ENCODE data around the gene EFHC1.

EFHC1 gene

DNA sequence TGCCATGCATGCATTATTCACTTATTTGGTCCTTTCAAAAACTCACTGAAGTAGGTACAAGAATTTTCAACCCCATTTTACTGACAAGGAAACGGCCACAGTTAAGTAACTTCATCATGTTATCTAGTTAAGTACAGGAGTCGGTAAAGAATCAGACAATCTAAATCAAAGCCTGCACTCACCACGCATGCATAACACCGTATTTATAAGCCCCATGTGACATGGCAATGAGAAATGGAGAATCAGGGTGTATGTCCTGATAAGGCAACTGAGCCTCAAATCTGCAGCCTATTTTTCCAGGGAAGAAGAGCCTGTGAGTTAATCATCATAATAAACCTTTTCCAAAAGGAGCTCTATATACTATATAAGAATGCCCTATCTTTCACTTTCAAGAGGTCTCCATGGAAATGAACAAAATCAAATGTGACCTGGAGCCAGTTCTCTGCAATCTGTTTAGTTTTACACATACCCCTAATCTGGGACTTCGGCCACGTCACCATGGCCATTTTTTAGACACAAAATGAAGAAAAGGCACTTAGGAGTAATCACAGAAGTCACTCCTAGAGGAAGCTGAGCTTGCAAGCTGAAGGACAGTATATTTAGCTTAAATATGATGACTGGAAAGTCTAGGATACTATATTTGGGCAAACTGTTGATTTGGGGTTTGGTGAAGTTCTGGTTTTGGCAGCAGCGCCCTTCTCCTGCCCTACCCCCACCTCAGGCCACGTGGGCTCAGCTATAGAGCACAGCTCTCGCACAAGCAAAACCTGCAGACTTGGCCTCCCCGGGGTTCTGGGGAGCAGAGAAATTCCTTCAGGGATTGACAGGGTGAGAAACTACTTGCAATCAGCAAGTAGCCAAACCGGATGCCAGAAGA, 137.5 kb downstream of the EFHC1 start:
- DNase-seq (ENCODE audit: insufficient read length, low spot score) (no peak), FAIRE-seq (no peak)
- TF ChIP-seq, protein P1, sequence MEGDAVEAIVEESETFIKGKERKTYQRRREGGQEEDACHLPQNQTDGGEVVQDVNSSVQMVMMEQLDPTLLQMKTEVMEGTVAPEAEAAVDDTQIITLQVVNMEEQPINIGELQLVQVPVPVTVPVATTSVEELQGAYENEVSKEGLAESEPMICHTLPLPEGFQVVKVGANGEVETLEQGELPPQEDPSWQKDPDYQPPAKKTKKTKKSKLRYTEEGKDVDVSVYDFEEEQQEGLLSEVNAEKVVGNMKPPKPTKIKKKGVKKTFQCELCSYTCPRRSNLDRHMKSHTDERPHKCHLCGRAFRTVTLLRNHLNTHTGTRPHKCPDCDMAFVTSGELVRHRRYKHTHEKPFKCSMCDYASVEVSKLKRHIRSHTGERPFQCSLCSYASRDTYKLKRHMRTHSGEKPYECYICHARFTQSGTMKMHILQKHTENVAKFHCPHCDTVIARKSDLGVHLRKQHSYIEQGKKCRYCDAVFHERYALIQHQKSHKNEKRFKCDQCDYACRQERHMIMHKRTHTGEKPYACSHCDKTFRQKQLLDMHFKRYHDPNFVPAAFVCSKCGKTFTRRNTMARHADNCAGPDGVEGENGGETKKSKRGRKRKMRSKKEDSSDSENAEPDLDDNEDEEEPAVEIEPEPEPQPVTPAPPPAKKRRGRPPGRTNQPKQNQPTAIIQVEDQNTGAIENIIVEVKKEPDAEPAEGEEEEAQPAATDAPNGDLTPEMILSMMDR (IDR thresholded peaks at IDR 0.05; ENCODE audit: insufficient read depth, missing control alignments), result no peak

DNA sequence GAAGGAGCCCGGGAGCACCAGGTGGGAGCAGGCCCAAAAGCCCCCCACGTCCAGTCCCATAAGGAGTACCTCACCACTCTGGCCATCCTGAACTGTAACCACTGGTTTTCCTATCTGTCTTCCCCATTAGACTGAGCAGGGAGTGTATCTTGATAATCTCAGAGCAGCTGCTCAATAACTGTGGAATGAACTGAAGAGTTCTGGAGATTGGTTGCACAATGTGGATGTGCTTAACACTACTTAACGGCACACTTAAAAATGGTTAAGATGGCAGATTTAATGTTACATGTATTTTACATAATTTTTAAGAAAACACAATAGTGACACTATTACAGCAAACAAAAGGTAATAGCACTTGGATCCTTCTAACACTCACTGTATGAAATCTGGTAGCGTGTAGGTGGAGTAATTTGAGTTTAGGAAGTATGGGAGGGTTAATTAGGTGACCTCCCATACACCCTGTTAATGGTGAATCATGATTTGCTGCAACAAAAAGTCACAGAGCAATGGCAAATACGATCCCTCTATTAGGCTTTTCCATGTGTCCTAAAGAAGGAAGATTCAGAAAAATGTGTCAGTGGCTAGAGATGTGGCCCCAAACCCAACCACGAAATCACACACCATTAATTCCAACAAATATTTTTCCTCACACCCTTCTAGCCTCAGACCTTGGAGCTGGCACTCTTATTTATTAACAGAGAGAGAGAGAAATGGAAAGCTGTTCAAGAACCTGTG, 138.3 kb downstream of the EFHC1 start:
- FAIRE-seq, result no peak
- DNase-seq (ENCODE audit: insufficient read length, low spot score), result no peak
- TF ChIP-seq, protein P1 (IDR thresholded peaks at IDR 0.05; ENCODE audit: insufficient read depth, missing control alignments), result no peak

DNA sequence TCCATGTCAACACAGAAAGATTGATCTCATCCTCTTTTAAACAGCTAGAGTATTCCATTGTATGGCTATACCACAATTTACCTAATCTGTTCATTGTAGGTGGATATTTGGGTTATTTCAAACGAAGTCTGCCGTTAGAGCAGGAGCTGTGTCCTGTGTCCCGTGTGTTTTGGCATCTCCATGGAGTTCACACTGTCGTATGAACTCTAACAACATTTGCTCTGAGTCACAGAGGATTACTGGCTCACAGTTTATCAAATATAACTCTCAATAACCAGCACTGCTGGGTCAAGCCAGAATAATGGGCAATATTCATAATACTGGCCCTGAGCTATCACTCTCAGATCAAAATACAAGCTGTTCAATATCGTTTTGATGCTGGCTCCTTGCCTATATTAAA, 140.3 kb downstream of the EFHC1 start:
- FAIRE-seq (no peak), DNase-seq (ENCODE audit: insufficient read length, low spot score) (no peak)
- TF ChIP-seq, protein P1 (IDR thresholded peaks at IDR 0.05; ENCODE audit: insufficient read depth, missing control alignments), result no peak

DNA sequence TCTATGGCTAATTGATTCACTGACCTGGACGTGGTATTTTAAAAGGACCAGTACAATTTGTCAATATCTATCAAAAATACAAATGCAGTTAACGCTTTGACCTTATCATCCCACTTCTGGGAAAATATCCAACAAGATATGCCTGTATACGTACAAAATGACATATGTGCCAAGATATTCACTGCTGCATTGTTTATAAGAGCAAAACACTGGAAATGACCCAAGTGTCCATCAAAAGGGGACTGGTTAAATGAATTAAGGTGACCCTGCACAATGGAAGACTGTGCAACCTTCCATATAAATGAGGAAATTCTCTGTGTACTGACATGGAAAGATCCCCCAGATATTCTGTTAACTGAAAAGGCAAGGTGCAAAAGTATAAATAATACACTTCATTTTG, 142.8 kb downstream of the EFHC1 start:
- TF ChIP-seq, protein P1 (IDR thresholded peaks at IDR 0.05; ENCODE audit: insufficient read depth, missing control alignments), result no peak
- DNase-seq (ENCODE audit: insufficient read length, low spot score) (no peak), FAIRE-seq (no peak)

DNA sequence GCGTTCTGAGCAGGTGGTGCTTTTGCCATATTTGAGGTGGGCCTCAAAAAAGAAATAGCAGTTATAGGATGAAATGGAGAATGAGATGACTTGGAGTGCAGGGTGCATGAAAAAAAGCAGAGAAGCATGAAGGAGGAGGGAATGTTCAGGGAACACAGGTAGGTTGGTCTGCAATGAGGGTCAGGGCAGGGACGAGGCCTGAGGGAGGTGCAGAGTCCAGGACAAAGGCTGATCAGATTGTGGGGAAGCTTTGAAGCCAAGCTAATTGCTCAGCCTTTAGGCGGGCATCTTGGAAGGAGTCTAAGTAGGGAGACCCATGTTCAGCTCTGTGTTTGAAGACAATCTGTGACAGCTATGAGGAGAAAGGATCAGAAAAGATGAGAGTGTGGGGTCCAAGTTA, 144.7 kb downstream of the EFHC1 start:
- FAIRE-seq (no peak), DNase-seq (ENCODE audit: insufficient read length, low spot score) (no peak)
- TF ChIP-seq, protein P1 (IDR thresholded peaks at IDR 0.05; ENCODE audit: insufficient read depth, missing control alignments), result no peak

DNA sequence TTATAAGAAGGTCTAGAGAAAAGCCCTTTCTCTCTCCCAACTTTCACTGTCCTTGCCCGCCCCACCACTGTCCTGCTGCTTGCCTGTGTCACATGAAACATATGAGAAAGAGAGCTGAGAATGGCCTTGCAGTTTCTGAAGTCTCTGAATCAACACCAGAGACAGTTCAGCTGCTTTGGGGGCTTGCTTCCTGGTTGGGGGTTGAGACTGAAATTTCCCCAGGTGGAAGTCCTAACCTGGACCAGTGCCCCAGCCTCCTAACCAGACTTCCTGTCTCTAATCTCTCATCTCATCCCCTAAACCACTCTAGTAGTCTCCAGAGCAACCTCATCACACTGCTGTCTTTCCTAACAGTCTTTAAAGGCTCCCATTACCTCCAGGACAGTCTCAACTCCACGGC, 146.1 kb downstream of the EFHC1 start:
- FAIRE-seq, result no peak
- no peak for DNase-seq (ENCODE audit: insufficient read length, low spot score)
- TF ChIP-seq, protein P1 (IDR thresholded peaks at IDR 0.05; ENCODE audit: insufficient read depth, missing control alignments), result no peak

DNA sequence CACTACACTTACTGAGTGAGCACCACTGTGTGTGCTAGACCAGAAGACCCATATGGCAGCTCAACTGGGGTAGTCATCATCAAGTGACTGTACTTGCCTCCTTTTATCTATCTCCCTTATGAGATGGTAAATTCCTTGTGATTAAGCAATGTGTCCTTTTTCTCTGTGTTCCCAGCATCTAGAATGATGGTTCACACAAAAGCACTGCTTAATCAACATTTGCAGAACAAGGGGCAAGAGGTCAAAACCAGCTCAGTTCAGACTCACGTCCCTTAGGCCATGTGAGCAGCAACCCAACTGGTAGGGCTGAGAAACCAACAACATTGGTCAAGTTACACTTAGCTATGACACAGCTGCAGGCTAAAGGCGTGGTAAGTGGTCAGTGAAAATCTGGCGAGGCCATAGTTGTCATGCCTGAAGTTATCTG, 146.7 kb downstream of the EFHC1 start:
- TF ChIP-seq, protein P1 (IDR thresholded peaks at IDR 0.05; ENCODE audit: insufficient read depth, missing control alignments), result no peak
- FAIRE-seq (no peak), DNase-seq (ENCODE audit: insufficient read length, low spot score) (no peak)

Measured in D721Med (cell line).